Endothelial cell of umbilical vein (primary cell): ENCODE results near the gene MGAT4D. TPM values are rescaled to one million over a fixed set of nuclear protein-coding genes. Genes with fewer than 3 reads are reported as not detected.

Experiments used
- BruUV-seq: library from RNA; stranded (reverse); fragments of 400-500 nt; replicated peaks from 2 replicates; lab custom pipeline; 2021; lab: Mats Ljungman, UMichigan
- CTCF ChIA-PET: fragments of 300-600, 350-600 bp; sonication (Branson Sonifier 250); formaldehyde crosslinking; loops from one replicate; lab custom pipeline; 2021; ENCODE audit warnings: antibody characterized with exemption, inconsistent platforms; lab: Charles Lee
- POLR2A ChIA-PET: fragments of 300-600, 350-600 bp; sonication (Branson Sonifier 250); formaldehyde crosslinking; loops from one replicate; lab custom pipeline; 2021; ENCODE audit warnings: antibody characterized with exemption, inconsistent platforms; lab: Charles Lee
- DNase-seq: peaks from one replicate; pipeline ENCODE4 v3.0.0-alpha.2; 2011; ENCODE audit warnings: low read depth, low spot score
- FAIRE-seq: peaks from 2 replicates; lab custom pipeline; 2011; peaks lifted over from hg19 to GRCh38; lab: Jason Lieb, UNC
- H2AFZ ChIP-seq: 2 replicates; pipeline ENCODE4 v1.6.0; 2012; ENCODE audit warnings: low read depth, low read length, control low read depth, inconsistent platforms
- H3K27ac ChIP-seq: 2 replicates; pipeline ENCODE4 v1.5.1; 2011; ENCODE audit warnings: low read depth, mild to moderate bottlenecking, control low read depth, low read length, moderate library complexity; ENCODE audit not compliant: insufficient read depth
- H3K27me3 ChIP-seq, 2 experiments: 2 replicates each; pipeline versions ENCODE4 v1.6.0 to v1.6.1; 2011; ENCODE audit warnings: low read length in 2 of 2, mixed read lengths in 1 of 2; ENCODE audit not compliant: control insufficient read depth in 2 of 2, insufficient read depth in 2 of 2
- H3K36me3 ChIP-seq, 2 experiments: 2 replicates in 1 of 2; 3 replicates in 1 of 2; pipeline ENCODE4 v1.5.1; 2011; ENCODE audit warnings: low read length in 2 of 2, mild to moderate bottlenecking in 1 of 2, moderate library complexity in 1 of 2; ENCODE audit not compliant: control insufficient read depth in 2 of 2, insufficient read depth in 2 of 2; ENCODE audit errors: extremely low read depth in 1 of 2
- H3K4me1 ChIP-seq: 3 replicates; pipeline ENCODE4 v1.5.1; 2011; ENCODE audit warnings: mild to moderate bottlenecking, low read length; ENCODE audit not compliant: control insufficient read depth, insufficient read depth; ENCODE audit errors: extremely low read depth
- H3K4me2 ChIP-seq: 2 replicates; pipeline ENCODE4 v1.6.1; 2011; ENCODE audit warnings: low read length, control low read depth, mixed read lengths; ENCODE audit not compliant: insufficient read depth
- H3K4me3 ChIP-seq, 3 experiments: fragments of 200-600 bp in 1 of 3; sonication (generic), shearing (Covaris generic) in 1 of 3; replicated peaks in 1 of 3; 2 replicates each; pipeline ENCODE4 v1.5.1; 2011 to 2016; ENCODE audit warnings: control low read depth in 3 of 3, low read length in 3 of 3, mild to moderate bottlenecking in 2 of 3, inconsistent platforms in 1 of 3, low read depth in 1 of 3, moderate library complexity in 1 of 3; ENCODE audit not compliant: insufficient read depth in 1 of 3
- H3K79me2 ChIP-seq: 2 replicates; pipeline ENCODE4 v1.6.0; 2012; ENCODE audit warnings: low read length, inconsistent platforms; ENCODE audit not compliant: control insufficient read depth, insufficient read depth
- H3K9ac ChIP-seq: replicated peaks from 2 replicates; pipeline ENCODE3; 2011; ENCODE audit warnings: low read length, control low read depth; ENCODE audit not compliant: insufficient read depth; ENCODE audit errors: extremely low read depth
- H3K9me1 ChIP-seq: replicated peaks from 3 replicates; pipeline ENCODE4 v1.6.0; 2011; ENCODE audit warnings: mild to moderate bottlenecking, low read length; ENCODE audit not compliant: control insufficient read depth, insufficient read depth; ENCODE audit errors: extremely low read depth
- H3K9me3 ChIP-seq: replicated peaks from 2 replicates; pipeline ENCODE4 v1.5.1; 2012; ENCODE audit warnings: low read length, inconsistent platforms; ENCODE audit not compliant: control insufficient read depth, insufficient read depth
- H4K20me1 ChIP-seq: replicated peaks from 2 replicates; pipeline ENCODE3; 2011; ENCODE audit warnings: mild to moderate bottlenecking, low read length; ENCODE audit not compliant: control insufficient read depth, insufficient read depth; ENCODE audit errors: extremely low read depth
- CTCF ChIP-seq, 2 donors: IDR thresholded peaks; 1 replicate in 1 of 2; 2 replicates in 1 of 2; pipeline ENCODE4 v1.5.1; 2011; ENCODE audit warnings: low read length in 2 of 2, mild to moderate bottlenecking in 2 of 2, moderate library complexity in 2 of 2, control low read depth in 1 of 2, inconsistent platforms in 1 of 2, low read depth in 1 of 2; ENCODE audit not compliant: insufficient read depth in 1 of 2; ENCODE audit errors: extremely low read depth in 1 of 2
- EZH2 ChIP-seq: IDR thresholded peaks from 2 replicates; pipeline ENCODE4 v1.6.1; 2012; ENCODE audit warnings: borderline replicate concordance, low read depth, mild to moderate bottlenecking, moderate library complexity, low read length, inconsistent platforms; ENCODE audit not compliant: severe bottlenecking
- FOS ChIP-seq: IDR thresholded peaks from 2 replicates; pipeline ENCODE4 v1.6.1; 2011; ENCODE audit warnings: mild to moderate bottlenecking, low read length, moderate library complexity, borderline replicate concordance; ENCODE audit not compliant: insufficient read depth
- GATA2 ChIP-seq: IDR thresholded peaks from 2 replicates; pipeline ENCODE4 v1.7.0; 2011; ENCODE audit warnings: low read depth, mild to moderate bottlenecking, moderate library complexity, mixed read lengths, low read length; ENCODE audit not compliant: insufficient read length, insufficient read depth
- JUN ChIP-seq: IDR thresholded peaks from 2 replicates; pipeline ENCODE4 v1.6.1; 2011; ENCODE audit warnings: borderline replicate concordance, low read depth; ENCODE audit not compliant: insufficient read length, insufficient read depth
- MAX ChIP-seq: IDR thresholded peaks from 2 replicates; pipeline ENCODE4 v1.6.1; 2011; ENCODE audit not compliant: insufficient read depth, insufficient read length
- MYC ChIP-seq: IDR thresholded peaks from one replicate; pipeline ENCODE4 v1.6.1; 2011; ENCODE audit warnings: mild to moderate bottlenecking, low read depth, low read length
- POLR2A ChIP-seq: IDR thresholded peaks from 2 replicates; pipeline ENCODE4 v1.6.1; 2012; ENCODE audit warnings: low read depth, mild to moderate bottlenecking, control low read depth, low read length
- POLR2AphosphoS5 ChIP-seq: IDR thresholded peaks from 2 replicates; pipeline ENCODE4 v1.6.1; 2012; ENCODE audit warnings: low read depth, mild to moderate bottlenecking, control low read depth, low read length, moderate library complexity; ENCODE audit not compliant: insufficient read depth
- dilution Hi-C: fragments of 300-500 bp; cut with MboI; formaldehyde crosslinking; loops from one replicate; pipeline ENCODE4 v1.15.0; 2019; ENCODE audit warnings: low sequenced_read_pairs; ENCODE audit not compliant: extremely low pct_ligation_motif_present
- intact Hi-C: fragments of 100-400 bp; cut with micrococcal nuclease; formaldehyde crosslinking; loops from one replicate; pipeline ENCODE4 v1.10.0; 2022
- polyA plus RNA-seq, 4 experiments: library from polyadenylated mRNA; depleted of rRNA in 3 of 4; stranded (reverse) in 3 of 4; unstranded in 1 of 4; fragments of >200 nt; gene quantifications; 2 replicates each; pipeline versions ENCODE4 v1.2.1 to v1.2.3, GENCODE V29; 2011 to 2012; ENCODE audit warnings: missing spikeins in 1 of 4
- total RNA-seq: library from RNA; stranded (reverse); gene quantifications from 2 replicates; pipeline ENCODE4 v1.2.3, GENCODE V29; 2021

The MGAT4D gene
- total and polyA plus RNA-seq, 2 donors (not counting 3 experiments of a cell fraction or from before 2014, with no cell fraction given): not detected

- FAIRE-seq: no peak
- Histone ChIP-seq H3K79me2 (no peaks in the 10 kb centered on the region), H3K4me2 (no peak overlapping the region), H3K4me3 (no peak overlapping the region), H3K9me3 (no peaks in the 10 kb centered on the region), H3K27ac (no peak overlapping the region), H3K4me1 (no peaks in the 10 kb centered on the region), H2AFZ (no peak overlapping the region), H3K27me3 (peaks cover 30 to 57% of the 10 kb centered on the region in 2 experiments), H3K36me3 (no peaks in the 10 kb centered on the region), H4K20me1 (no peaks in the 10 kb centered on the region), H3K9ac (no peak overlapping the region), H3K9me1 (no peaks in the 10 kb centered on the region)
- intact Hi-C loops (no loop called here), dilution Hi-C loops (no loop called here)
- no peak for DNase-seq
- BruUV-seq: no TSS peak
- no peak for TF ChIP-seq GATA2
- no peak for TF ChIP-seq EZH2
- no peak for TF ChIP-seq FOS
- no peak for TF ChIP-seq MYC
- CTCF ChIA-PET: no interaction called here
- POLR2A ChIA-PET: no interaction called here
Measured at GRCh38 chr4:140497405-140497746, 717 bp downstream of the MGAT4D start.

GRCh38 chr4:140485939-140486338, 12.2 kb downstream of the MGAT4D start:
- H3K4me3 ChIP-seq: no peak overlapping the region
- H3K79me2 ChIP-seq: no peaks in the 10 kb centered on the region
- no peak overlapping the region for H3K4me2 ChIP-seq
- no peak overlapping the region for H3K27ac ChIP-seq
- H3K4me1 ChIP-seq: no peaks in the 10 kb centered on the region
- no peak overlapping the region for H2AFZ ChIP-seq
- BruUV-seq: no TSS peak
- ChIA-PET CTCF (no interaction called here), POLR2A (no interaction called here)
- no peaks in the 10 kb centered on the region for H3K36me3 ChIP-seq
- H3K27me3 ChIP-seq: peaks cover 2 to 18% of the 10 kb centered on the region in 2 experiments
- no peaks in the 10 kb centered on the region for H3K9me1 ChIP-seq
- TF ChIP-seq MYC (no peak), EZH2 (no peak), CTCF (IDR thresholded peaks at IDR 0.05; ENCODE audit: extremely low read depth in 1 of 2, insufficient read depth in 1 of 2, low read depth in 1 of 2, low read length in 2 of 2) (no peak), POLR2AphosphoS5 (no peak), MAX (no peak), GATA2 (no peak), POLR2A (no peak), FOS (no peak), JUN (no peak)
- H3K9ac ChIP-seq: no peak overlapping the region
- H3K9me3 ChIP-seq: no peaks in the 10 kb centered on the region
- no peaks in the 10 kb centered on the region for H4K20me1 ChIP-seq
- dilution Hi-C loops: no loop called here
- no peak for FAIRE-seq
- peak; percentile 3 for DNase-seq
- intact Hi-C loops: no loop called here
